K562 treated with DMSO at 1 percent for 24 hours (cell line): ENCODE results near the gene PRPS2. TPM values are rescaled to one million over a fixed set of nuclear protein-coding genes. Genes with fewer than 3 reads are reported as not detected.

Experiments
- total RNA-seq: library from RNA; unstranded; fragments of 300-600 nt; gene quantifications from 2 replicates; pipeline ENCODE4 v1.2.3, GENCODE V29; 2022; ENCODE audit warnings: low read depth; ENCODE audit not compliant: insufficient read depth

The PRPS2 gene
- 23.4 and 26.9 TPM in 2 replicates for total RNA-seq

DNA sequence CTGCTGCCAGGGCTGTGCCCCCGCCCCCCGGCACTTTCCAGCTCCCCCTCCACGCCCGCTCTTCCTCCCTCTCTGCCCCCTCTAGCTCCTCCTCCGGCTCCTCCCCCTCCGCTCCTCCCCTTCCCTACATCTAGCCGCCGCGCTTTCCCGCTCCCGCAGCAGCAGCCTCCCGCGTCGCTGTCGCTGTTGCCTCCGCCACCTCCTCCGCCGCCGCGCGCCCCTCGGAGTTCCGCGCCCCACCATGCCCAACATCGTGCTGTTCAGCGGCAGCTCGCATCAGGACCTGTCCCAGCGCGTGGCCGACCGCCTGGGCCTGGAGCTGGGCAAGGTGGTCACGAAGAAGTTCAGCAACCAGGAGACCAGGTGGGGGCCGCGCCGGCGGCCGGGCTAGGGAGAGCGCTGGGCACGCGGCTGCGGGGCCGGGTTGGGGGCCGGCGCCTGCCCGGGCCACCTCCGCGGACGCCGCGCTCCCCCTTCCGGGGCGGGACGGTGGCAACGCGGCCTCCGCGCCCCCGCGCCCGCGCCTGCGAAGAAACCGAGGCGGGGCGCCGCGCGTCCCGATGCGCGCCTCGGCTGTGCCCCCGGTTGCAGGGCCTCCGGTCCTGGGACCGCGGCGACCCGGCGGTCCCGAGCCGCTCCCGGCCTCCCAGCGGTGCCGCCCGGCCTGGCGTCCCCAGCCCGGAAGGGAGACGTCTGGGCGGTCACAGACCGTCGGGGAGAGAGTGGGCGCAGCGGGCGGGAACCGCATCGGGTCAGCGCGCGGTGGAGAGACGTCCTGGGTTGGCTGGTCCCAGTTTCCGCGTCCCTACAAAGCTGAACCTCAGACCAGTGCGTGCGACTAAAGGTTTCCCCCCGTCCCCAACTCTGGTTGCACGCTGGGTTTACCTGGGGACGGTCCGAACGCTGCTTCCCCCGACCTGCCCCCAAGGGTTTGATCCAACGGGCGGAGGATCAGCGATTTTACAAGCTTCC, at the start of gene PRPS2:
TSS of gene PRPS2 (plus strand) at position 156 of the 972 bp plus-strand sequence. CDS start at position 242, 86 bp downstream.

DNA sequence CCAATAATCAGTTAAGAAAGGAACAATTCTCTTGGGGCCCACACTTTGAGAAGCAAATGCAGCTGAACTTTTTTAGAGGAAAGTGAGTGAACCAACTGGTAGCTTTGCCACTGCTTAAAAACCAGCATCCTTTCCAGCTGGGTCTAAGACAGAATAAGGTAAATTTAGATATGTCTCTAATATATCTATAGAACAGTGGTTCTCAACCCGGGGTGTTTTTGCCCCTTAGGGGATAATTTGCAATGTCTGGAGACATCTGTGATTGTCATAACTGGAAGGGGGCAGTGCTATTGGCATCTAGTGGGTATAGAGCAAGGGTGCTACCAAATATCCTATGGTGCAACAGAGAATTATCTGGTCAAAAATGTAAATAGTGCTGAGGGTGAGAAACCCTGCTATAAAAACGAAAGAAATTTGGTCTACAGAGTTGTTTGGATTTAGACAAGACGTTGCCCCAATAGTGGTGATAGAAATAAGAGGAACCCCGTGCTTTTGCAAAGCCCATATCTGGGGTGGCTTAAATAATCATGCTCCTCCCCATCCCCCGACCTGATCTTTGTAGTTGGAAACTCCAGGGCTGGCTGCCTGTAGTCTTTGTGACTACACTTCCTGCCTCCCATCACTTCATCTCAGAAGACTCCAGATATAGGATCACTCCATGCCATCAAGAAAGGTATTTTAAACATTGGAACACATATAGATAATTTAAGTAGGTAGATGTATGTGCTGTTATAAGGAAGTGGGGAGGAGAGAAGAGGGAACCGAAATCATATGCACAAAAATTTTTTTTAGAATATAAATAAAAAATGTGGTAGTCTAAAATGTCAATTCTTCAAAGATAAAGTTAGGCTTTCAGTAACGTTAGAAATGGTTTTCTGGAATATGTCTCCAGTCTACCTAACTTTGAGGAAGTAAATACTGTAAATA, 75.5 kb downstream of the PRPS2 start, which contains the start of gene TLR7:
TSS of gene TLR7 (plus strand) at position 622 of the 927 bp plus-strand sequence. CDS start 507 bp downstream, outside the sequence.

Other genes starting within 250 kb of the PRPS2 start
- 0.41 and 0.64 TPM in 2 replicates for gene TLR7, start 75.7 kb downstream of the PRPS2 start, total RNA-seq
- not detected in 2 replicates for gene TLR8, start 115.2 kb downstream of the PRPS2 start, total RNA-seq
- 3,174 and 3,233 TPM in 2 replicates for gene TMSB4X, start 183.7 kb downstream of the PRPS2 start, total RNA-seq